ENCODE data around the gene GPD2. TPM values are rescaled to one million over a fixed set of nuclear protein-coding genes. Genes with fewer than 3 reads are reported as not detected.

Gene GPD2
- total RNA-seq: 100 to 1,000 TPM in 2 of 4 donors, 10 to 100 TPM in 2; 67.3 to 160 (median 89.7) TPM

- H3K27me3 ChIP-seq: no peaks in the 10 kb centered on the region
- peak; percentile 21 for DNase-seq
- intact Hi-C loops (cut with DNase I): no loop called here
- H3K4me3 ChIP-seq: peak within 1 kb of the TSS; percentile 51 to 80 (median 68)
- H3K4me1 ChIP-seq: peaks cover 13 to 55% (median 19%) of the 10 kb centered on the region in 3 donors
- H3K36me3 ChIP-seq: peaks cover 0 to 3% (median 0%) of the 10 kb centered on the region in 3 donors
- H3K27ac ChIP-seq: peak within 1 kb of the TSS; percentile 94 to 99 (median 98)
- no peaks in the 10 kb centered on the region for H3K9me3 ChIP-seq
- no CpG with 5 or more reads among the region's 79 CpGs for WGBS, 2 donors
- TF ChIP-seq POLR2A (IDR thresholded peaks at IDR 0.05) (peak in 3 of 4 donors; percentile 60 to 84 (median 65)), CTCF (IDR thresholded peaks at IDR 0.05) (peak in 2 of 6 experiments; percentile 3 to 9)
These were observed at the start of gene GPD2 for GRCh38 chr2:156435718-156436496. GPD2 (plus strand) TSS chr2:156436379; CDS start chr2:156476106, 39,727 bp downstream.

- Histone ChIP-seq H3K4me1 (peaks cover 0 to 3% (median 0%) of the 10 kb centered on the region in 3 donors), H3K27me3 (no peaks in the 10 kb centered on the region), H3K36me3 (no peaks in the 10 kb centered on the region), H3K4me3 (no peak overlapping the region), H3K9me3 (no peaks in the 10 kb centered on the region), H3K27ac (no peak overlapping the region)
- WGBS, 2 donors: 80 to 92% methylated on average over 24 to 26 of the region's 26 CpGs
- intact Hi-C loops (cut with DNase I): no loop called here
- DNase-seq: no peak
- TF ChIP-seq CTCF (IDR thresholded peaks at IDR 0.05) (no peak), POLR2A (IDR thresholded peaks at IDR 0.05) (no peak)
These were observed 42.0 kb upstream of the GPD2 start for GRCh38 chr2:156394033-156394741.

- intact Hi-C loops (cut with DNase I): loop anchor here (5.0 kb wide), 1 partner anchor 49 kb away; no protein-coding TSS in a partner anchor
- Histone ChIP-seq H3K4me1 (peaks cover 0 to 15% (median 6%) of the 10 kb centered on the region in 3 donors), H3K27ac (no peak overlapping the region), H3K27me3 (no peaks in the 10 kb centered on the region), H3K9me3 (no peaks in the 10 kb centered on the region), H3K36me3 (no peaks in the 10 kb centered on the region), H3K4me3 (no peak overlapping the region)
- TF ChIP-seq CTCF (IDR thresholded peaks at IDR 0.05) (no peak), POLR2A (IDR thresholded peaks at IDR 0.05) (no peak)
- WGBS, 2 donors: 63 to 70% methylated on average over 2 of the region's 2 CpGs
- DNase-seq: no peak
These were observed 40.1 kb upstream of the GPD2 start for GRCh38 chr2:156396126-156396525.

- 89 to 94% methylated on average over 4 of the region's 4 CpGs for WGBS, 2 donors
- H3K4me3 ChIP-seq: no peak overlapping the region
- no peak for TF ChIP-seq POLR2A (IDR thresholded peaks at IDR 0.05)
- TF ChIP-seq CTCF (IDR thresholded peaks at IDR 0.05): no peak
- no peaks in the 10 kb centered on the region for H3K27me3 ChIP-seq
- DNase-seq: no peak
- intact Hi-C loops (cut with DNase I): loop anchor here (5.0 kb wide), 1 partner anchor 50 kb away; no protein-coding TSS in a partner anchor
- H3K9me3 ChIP-seq: no peaks in the 10 kb centered on the region
- H3K36me3 ChIP-seq: no peaks in the 10 kb centered on the region
- H3K27ac ChIP-seq: no peak overlapping the region
- peaks cover 0 to 15% (median 6%) of the 10 kb centered on the region in 3 donors for H3K4me1 ChIP-seq
These were observed 39.0 kb upstream of the GPD2 start for GRCh38 chr2:156397229-156397628.

- TF ChIP-seq CTCF (IDR thresholded peaks at IDR 0.05): no peak
- TF ChIP-seq POLR2A (IDR thresholded peaks at IDR 0.05): no peak
- H3K27me3 ChIP-seq: no peaks in the 10 kb centered on the region
- H3K4me3 ChIP-seq: no peak overlapping the region
- no peaks in the 10 kb centered on the region for H3K36me3 ChIP-seq
- no peak for DNase-seq
- H3K27ac ChIP-seq: no peak overlapping the region
- 71 to 84% methylated on average over 5 of the region's 5 CpGs for WGBS, 2 donors
- intact Hi-C loops (cut with DNase I): loop anchor here (5.0 kb wide), 1 partner anchor 51 kb away; no protein-coding TSS in a partner anchor
- no peaks in the 10 kb centered on the region for H3K9me3 ChIP-seq
- H3K4me1 ChIP-seq: peaks cover 0 to 15% (median 6%) of the 10 kb centered on the region in 3 donors
These were observed 38.0 kb upstream of the GPD2 start for GRCh38 chr2:156398176-156398575.

Data from esophagus squamous epithelium (tissue), 5 donors.